Neuron (in vitro differentiated cells): ENCODE measurements around the gene B2M.
"Not testable (repeated sequence)": the region's sequence is repeated elsewhere in the genome, so short reads cannot be mapped to it uniquely, and the experiment has no call there.

ENCODE experiments used
- H2AFZ ChIP-seq: one replicate; pipeline ENCODE4 v1.6.1; 2013; ENCODE audit warnings: low read depth, mild to moderate bottlenecking, inconsistent platforms, low read length, moderate library complexity
- H3K27me3 ChIP-seq: one replicate; pipeline ENCODE4 v1.6.1; 2013; ENCODE audit warnings: low read length; ENCODE audit not compliant: insufficient read depth
- H3K36me3 ChIP-seq: one replicate; pipeline ENCODE4 v1.6.1; 2013; ENCODE audit warnings: low read length; ENCODE audit not compliant: insufficient read depth
- H3K4me1 ChIP-seq: one replicate; pipeline ENCODE4 v1.6.1; 2013; ENCODE audit warnings: low read length; ENCODE audit not compliant: insufficient read depth
- H3K4me3 ChIP-seq: 2 replicates; pipeline ENCODE4 v1.5.1; 2013; ENCODE audit warnings: mild to moderate bottlenecking, low read length, moderate library complexity
- H3K9me3 ChIP-seq: one replicate; pipeline ENCODE4 v1.6.1; 2013; ENCODE audit warnings: low read length

The B2M gene

DNA sequence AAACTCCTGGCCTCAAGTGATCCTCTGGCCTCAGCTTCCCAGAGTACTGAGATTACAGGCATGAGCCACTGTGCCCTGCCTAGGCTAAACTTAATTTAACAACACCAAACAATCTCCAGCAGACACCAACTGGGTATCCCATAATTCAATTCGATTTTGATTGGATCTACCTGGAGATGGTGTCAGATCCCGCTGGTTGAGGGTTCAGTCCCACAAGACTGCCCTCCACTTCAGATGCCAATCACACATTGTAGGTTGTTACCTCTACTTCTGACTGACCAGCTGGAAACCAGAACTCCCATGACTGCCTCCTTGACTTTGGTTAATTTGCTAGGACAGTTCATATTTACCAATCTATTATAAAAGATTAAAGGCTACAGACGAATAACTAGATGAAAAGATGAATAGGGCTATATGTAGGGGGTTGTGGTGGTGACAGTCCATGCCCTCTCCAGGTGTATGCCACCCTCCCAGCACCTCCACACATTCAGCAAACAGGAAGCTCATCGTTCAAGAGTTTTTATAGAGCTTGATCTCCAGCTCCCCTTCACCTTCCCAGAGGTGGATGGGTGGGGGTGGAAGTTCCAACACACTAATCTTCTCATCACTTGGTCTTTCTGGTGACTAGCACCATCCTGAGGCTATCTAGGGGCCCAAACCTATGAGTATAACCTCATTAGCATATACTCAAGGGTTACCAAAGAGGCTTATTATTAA lies 9.3 kb downstream of the B2M start:
- no peaks in the 10 kb centered on the region for H3K4me1 ChIP-seq
- H3K4me3 ChIP-seq: no peak overlapping the region
- no peak overlapping the region for H2AFZ ChIP-seq
- no peaks in the 10 kb centered on the region for H3K27me3 ChIP-seq
- peaks cover 32% of the 10 kb centered on the region for H3K36me3 ChIP-seq
- H3K9me3 ChIP-seq: no peaks in the 10 kb centered on the region

DNA sequence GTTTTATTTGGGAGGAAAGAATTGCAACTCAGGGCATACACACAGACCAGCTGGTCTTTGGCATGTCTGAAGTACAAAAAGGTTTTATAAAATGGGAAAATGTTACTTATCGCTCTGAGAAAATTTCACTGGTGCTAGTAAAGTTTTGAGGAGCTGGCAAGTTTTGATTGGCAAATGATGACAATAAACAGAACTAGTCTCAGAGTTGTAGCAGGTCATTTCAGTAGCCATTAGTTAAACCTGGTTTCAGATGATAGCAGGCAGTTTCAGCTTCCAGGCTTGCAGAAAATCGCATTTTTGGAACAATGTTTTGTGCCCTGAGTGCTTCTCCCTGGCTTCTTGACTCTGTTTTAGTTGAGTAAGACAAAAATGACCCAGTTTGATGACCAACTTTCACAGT lies 10.7 kb downstream of the B2M start:
- Histone ChIP-seq H3K9me3 (no peaks in the 10 kb centered on the region), H3K4me3 (no peak overlapping the region), H3K4me1 (no peaks in the 10 kb centered on the region), H3K27me3 (no peaks in the 10 kb centered on the region), H2AFZ (no peak overlapping the region), H3K36me3 (peaks cover 18% of the 10 kb centered on the region)

DNA sequence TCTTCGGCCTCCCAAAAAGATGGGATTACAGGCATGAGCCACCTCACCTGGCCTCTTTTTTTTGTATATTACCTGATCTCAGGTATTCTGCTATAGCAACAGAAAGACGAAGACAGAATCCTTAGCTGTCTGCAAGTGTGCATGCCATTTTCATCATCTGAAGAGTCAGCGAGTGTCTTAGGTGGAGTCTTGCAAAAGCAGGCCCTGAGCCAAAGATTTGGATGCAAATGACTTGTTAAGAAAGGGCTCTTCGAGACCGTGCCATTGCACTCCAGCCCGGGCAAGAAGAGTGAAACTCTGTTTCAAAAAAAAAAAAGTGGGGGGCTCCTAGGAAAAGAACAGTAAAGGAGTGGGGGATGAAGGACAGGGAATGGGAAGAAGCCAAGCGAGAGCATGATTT lies 14.8 kb downstream of the B2M start:
- Histone ChIP-seq H3K4me1 (peaks cover 6% of the 10 kb centered on the region), H3K9me3 (no peaks in the 10 kb centered on the region), H3K36me3 (peaks cover 2% of the 10 kb centered on the region), H3K27me3 (no peaks in the 10 kb centered on the region), H3K4me3 (no peak overlapping the region), H2AFZ (no peak overlapping the region)

DNA sequence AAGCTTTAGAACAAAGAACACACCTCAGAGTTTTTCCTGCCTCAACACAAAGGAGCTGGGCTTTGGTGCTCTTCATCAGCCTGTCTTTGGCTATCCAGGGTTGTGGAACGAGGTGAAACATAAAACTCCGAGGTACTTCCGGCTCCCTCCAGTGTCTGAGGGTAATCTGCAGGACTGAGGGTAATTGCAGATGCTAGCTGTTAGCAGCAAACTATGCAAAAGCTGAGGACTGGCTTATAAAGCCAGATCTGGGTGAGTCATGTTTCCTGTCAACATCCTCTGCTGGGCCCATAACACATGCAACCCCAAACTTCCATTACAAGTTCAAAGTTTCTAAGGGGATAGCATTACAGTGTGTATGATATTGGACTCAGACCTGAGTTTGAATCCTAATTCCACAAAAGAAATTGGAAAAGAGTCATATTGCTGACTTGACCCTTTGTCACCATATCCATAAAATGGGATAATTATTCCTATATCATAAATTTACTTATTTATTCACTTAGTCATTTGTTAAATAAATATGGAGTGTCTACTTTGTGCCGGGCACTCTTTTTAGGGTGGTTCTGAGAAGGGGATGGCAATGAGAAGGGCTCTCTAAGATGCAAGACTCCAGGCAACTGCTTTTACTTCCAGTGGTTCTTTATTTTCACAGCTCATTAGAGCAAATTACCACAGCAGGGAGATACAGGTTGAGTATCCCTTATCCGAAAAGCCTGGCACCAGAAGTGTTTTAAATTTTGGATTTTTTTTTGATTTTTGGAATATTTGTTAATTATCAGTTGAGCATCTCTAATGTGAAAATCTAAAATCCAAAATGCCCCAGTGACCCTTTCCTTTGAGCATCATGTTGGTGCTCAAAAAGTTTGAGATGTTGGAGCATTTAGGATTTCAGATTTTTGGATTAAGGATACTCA lies 15.5 kb downstream of the B2M start:
- H3K9me3 ChIP-seq: no peaks in the 10 kb centered on the region
- peaks cover 11% of the 10 kb centered on the region for H3K4me1 ChIP-seq
- H3K36me3 ChIP-seq: peaks cover 9% of the 10 kb centered on the region
- H3K27me3 ChIP-seq: no peaks in the 10 kb centered on the region
- no peak overlapping the region for H3K4me3 ChIP-seq
- H2AFZ ChIP-seq: no peak overlapping the region

DNA sequence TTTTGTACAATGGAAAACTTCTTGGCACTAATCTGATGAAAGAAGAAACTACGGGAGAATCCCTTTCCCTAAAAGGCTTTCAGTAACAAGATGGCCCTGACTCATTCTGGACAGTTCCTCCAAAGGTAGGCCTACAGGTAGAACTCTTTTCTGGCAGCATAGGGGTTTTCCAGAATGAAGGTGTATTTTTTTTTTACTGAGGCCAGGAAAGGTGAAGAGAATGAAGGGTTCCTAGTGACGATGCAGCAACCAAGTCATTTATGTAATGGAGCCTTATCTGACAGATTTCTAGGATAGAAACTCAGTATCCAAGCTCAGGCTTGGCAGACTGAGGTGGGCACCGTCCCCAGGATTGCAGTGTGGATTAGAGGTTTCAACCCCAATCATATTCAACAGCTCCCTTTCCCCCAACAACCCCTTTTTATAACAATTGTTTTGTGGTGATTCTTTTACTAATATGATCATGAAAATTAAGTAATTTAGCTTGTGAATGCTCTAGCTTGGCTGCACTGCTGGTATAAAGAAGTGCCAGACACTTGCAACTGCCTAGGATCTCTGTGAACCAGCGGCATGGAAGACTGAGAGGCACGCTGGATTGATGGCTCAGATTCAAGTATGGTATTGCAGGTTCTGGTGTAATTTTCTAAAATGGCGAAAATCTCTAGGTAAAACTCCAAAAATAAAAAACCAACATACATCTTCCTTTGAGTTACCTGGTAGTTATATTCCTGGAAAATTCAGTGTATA lies 16.3 kb downstream of the B2M start:
- Histone ChIP-seq H3K9me3 (no peaks in the 10 kb centered on the region), H2AFZ (no peak overlapping the region), H3K4me1 (peaks cover 11% of the 10 kb centered on the region), H3K36me3 (peaks cover 17% of the 10 kb centered on the region), H3K27me3 (no peaks in the 10 kb centered on the region), H3K4me3 (peak overlapping the region; percentile 56)

DNA sequence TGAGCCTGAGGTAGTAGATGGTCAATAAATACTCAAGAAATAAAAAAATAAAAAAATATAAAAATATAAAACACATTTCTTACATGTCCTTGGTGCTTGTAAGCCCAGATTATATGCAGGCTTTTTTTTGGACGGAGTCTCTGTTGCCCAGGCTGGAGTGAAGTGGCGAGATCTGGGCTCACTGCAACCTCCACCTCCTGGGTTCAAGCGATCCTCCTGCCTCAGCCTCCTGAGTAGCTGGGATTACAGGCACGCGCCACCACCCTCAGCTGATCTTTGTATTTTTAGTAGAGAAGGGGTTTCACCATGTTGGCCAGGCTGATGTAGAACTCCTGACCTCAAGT lies 16.9 kb downstream of the B2M start:
- H3K9me3 ChIP-seq, H3K27me3 ChIP-seq: not testable (repeated sequence)
- Histone ChIP-seq H3K36me3 (peaks cover 17% of the 10 kb centered on the region), H3K4me1 (peaks cover 11% of the 10 kb centered on the region), H3K4me3 (peak overlapping the region; percentile 56), H2AFZ (peak overlapping the region; percentile 7)

DNA sequence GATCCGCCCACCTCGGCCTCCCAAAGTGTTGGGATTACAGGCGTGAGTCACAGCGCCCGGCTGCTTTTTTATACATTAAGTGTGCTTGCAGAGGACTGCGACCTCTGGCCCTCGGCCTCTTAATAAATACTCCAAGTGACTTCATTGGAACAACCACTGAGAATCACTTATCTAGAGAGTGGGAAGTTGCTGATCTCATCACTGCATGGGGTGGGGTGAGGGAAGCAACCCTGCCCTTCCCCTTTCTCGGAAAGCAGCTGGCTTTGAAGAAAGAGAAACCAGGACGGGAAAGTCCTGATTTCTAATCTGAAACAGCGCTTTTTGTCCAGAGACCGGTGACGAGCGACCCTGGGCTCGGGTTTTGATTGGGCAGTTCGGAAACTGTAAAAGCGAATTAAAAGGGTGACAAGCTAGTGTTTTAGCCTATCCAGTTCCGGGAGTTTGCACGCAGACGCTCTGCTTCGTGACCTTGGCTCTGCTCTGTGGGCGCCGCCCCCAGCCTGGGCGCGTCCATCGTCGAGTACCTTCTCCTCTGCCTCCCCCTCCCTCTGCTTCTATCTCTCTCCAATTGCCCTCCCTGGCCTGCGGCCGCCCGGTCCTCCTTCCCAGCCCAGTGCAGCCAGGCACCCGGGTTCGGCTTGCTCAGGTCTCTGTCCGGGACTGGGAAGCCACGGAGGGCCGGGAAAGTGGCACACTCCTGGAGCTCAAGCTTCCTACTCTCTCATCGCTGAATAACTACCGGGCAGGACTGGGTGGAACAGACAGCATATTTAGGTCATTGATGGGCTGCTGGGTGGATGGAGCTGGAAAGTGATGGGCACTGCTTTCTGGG lies 17.5 kb downstream of the B2M start:
- Histone ChIP-seq H2AFZ (peak overlapping the region; percentile 7), H3K4me3 (peak overlapping the region; percentile 56), H3K36me3 (peaks cover 17% of the 10 kb centered on the region), H3K4me1 (peaks cover 11% of the 10 kb centered on the region), H3K27me3 (no peaks in the 10 kb centered on the region), H3K9me3 (no peaks in the 10 kb centered on the region)

DNA sequence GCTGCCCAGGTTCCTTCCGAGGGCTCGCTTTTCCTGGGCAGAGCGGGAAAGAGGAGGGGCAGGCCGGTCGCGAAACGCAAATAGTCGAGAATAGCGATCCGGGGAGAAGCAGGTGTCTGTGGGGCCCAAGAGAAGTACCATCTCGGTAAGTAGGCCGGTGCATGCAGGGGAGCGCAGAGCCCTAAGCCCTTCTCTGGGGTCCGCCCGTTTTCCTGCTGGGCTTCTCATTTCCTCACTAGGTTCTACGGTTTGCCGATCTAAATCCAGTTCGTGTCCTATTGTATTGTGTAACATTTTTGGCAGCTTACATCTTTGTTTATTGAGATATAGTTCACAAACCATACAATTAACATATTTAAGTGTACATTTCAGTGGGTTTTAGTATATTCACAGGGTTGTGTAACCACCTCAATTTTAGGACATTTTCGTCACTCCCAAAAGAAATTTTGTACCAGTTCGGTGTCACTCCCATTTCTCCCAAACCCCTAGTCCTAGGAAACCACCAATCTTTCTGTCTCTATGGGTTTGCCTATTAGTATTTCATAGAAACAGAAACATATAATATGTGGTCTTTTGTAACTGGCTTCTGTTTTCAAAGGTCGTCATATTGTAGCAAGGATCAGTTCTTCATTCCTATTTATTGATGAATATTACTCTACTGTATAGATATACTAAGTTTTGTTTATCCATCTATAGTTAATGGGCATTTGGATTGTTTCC lies 18.3 kb downstream of the B2M start:
- Histone ChIP-seq H3K27me3 (no peaks in the 10 kb centered on the region), H3K4me3 (peak overlapping the region; percentile 56), H2AFZ (peak overlapping the region; percentile 7), H3K36me3 (peaks cover 17% of the 10 kb centered on the region), H3K9me3 (no peaks in the 10 kb centered on the region), H3K4me1 (peaks cover 11% of the 10 kb centered on the region)

DNA sequence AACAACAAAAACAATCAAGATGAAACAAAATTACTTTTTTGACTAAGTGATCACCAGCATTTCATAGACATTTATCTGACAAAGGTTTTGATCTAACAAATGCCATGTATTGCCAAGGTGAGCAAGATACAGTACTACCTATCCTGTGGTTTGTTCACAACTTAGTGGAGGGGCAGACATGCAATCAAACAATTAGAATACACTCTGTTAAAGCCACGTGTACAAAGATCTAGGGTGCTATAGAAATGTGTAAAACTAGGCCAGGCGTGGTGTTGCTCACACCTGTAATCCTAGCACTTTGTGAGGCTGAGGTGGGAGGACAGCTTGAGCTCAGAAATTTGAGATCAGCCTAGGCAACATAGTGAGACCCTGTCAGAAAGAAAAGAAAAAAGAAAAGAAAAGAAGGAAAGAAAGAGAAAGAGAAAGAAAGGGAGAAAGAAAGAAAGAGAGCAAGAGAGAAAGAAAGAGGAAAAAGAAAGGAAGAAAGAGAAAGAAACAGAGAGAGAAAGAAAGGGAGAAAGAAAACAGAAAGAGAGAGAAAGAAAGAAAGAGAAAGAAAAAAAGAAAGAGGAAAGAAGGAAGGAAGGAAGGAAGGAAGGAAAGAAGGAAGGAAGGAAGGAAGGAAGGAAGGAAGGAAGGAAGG lies 23.6 kb downstream of the B2M start:
- H3K27me3 ChIP-seq: no peaks in the 10 kb centered on the region
- no peaks in the 10 kb centered on the region for H3K9me3 ChIP-seq
- peaks cover 17% of the 10 kb centered on the region for H3K36me3 ChIP-seq
- H2AFZ ChIP-seq: no peak overlapping the region
- no peak overlapping the region for H3K4me3 ChIP-seq
- H3K4me1 ChIP-seq: peaks cover 8% of the 10 kb centered on the region

DNA sequence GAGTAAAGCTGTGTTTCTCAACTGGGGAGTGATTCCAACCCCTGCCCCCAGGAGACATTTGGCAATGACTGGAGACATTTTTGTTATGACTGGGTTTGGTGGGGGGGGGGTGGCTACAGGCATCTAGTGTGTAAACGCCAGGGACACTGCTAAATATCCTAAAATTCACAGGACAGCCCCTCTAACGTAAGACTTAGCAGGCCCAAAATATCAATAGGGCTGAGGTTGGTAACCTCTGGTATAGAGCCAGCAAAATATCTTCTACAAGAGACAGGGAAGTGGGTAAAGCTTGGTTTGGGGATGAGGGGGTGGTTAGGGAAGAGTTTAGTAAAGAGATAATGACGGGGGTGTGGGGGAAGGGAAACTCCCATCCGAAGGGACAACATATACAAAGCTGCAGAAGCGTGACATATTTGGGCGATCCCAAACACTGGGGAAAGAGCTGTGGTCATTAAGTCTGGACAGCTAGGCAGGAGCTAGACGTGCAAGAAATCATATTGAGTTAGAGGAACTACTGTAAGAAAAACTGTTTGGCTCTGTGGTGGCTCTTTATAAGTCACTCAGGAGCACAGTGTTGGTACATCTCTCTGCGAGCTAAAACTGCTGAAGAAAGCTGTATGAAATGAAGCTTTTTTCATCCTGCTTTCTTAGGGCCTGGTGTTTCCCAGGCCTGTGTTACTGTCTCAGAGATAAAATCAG lies 24.3 kb downstream of the B2M start:
- no peaks in the 10 kb centered on the region for H3K9me3 ChIP-seq
- no peak overlapping the region for H2AFZ ChIP-seq
- H3K27me3 ChIP-seq: no peaks in the 10 kb centered on the region
- peaks cover 5% of the 10 kb centered on the region for H3K4me1 ChIP-seq
- H3K36me3 ChIP-seq: peaks cover 17% of the 10 kb centered on the region
- no peak overlapping the region for H3K4me3 ChIP-seq

DNA sequence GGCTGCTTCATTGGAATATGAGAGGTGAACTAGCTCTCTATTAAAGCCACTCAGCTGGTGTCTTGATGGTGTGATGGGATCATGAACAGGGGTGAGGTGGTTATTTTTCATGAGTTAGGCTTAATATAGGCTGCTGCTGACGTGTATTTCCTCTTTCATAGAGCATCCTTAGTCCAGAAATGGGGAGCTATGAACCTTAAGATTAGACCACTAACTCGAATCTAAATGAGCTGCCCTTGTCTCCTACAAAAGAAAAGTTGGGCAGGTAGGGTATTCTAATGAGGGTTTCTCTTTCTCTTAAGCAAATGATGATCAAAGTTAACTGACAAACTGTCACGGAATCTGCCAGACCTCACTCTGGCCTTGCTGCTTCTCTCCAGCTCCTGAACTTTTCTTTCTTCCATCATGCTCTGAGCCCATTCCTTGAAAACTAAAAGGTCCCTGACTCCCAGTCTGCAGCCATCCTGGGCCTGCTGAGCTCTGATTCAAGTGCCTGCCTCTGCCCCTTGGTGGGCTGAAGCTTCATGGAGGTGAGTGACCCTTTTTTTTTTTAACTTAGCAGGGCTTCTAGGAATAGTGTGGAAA lies 25.0 kb downstream of the B2M start, which contains the start of gene TRIM69:
TSS of gene TRIM69 (plus strand) at position 348 of the 585 bp plus-strand sequence. CDS start at position 525, 177 bp downstream.
- Histone ChIP-seq H3K36me3 (peaks cover 14% of the 10 kb centered on the region), H3K4me3 (no peak within 1 kb of the TSS), H3K4me1 (peaks cover 4% of the 10 kb centered on the region), H3K27me3 (no peaks in the 10 kb centered on the region), H2AFZ (no peak within 1 kb of the TSS), H3K9me3 (no peaks in the 10 kb centered on the region)
